Activated CD4-positive, alpha-beta T cell treated with anti-CD3 and anti-CD28 coated beads for 36 hours (primary cell): Measurements from ENCODE around the gene TMX1. TPM values are rescaled to one million over a fixed set of nuclear protein-coding genes. Genes with fewer than 3 reads are reported as not detected.
"Not testable (repeated sequence)": the region's sequence is repeated elsewhere in the genome, so short reads cannot be mapped to it uniquely, and the experiment has no call there.

Experiments used
- ATAC-seq: fragments of 200-7000 bp; cut with Tn5 transposase; one replicate; pipeline ENCODE4 v1.10.0; 2021; ENCODE audit warnings: mild to moderate bottlenecking, moderate library complexity
- CTCF ChIA-PET: fragments of 350-600 bp; sonication (Branson Sonifier 250); formaldehyde crosslinking; loops from one replicate; lab custom pipeline; 2021; ENCODE audit warnings: antibody characterized with exemption; lab: Charles Lee
- POLR2A ChIA-PET: fragments of 350-600 bp; sonication (Branson Sonifier 250); formaldehyde crosslinking; loops from one replicate; lab custom pipeline; 2021; ENCODE audit warnings: antibody characterized with exemption, inconsistent platforms; lab: Charles Lee
- DNase-seq: peaks from one replicate; pipeline ENCODE4 v3.0.0-alpha.2; 2020
- H3K27ac Mint-ChIP-seq: one replicate; pipeline ENCODE4 v1.8.0; 2021; ENCODE audit warnings: mixed read lengths
- H3K27me3 Mint-ChIP-seq: one replicate; pipeline ENCODE4 v1.8.0; 2021; ENCODE audit warnings: mixed read lengths
- H3K36me3 Mint-ChIP-seq: one replicate; pipeline ENCODE4 v1.8.0; 2021; ENCODE audit warnings: low read depth, mixed read lengths
- H3K4me1 Mint-ChIP-seq: one replicate; pipeline ENCODE4 v1.8.0; 2021; ENCODE audit warnings: mixed read lengths
- H3K4me3 Mint-ChIP-seq: one replicate; pipeline ENCODE4 v1.8.0; 2021; ENCODE audit warnings: mild to moderate bottlenecking, moderate library complexity, mixed read lengths
- H3K9me3 Mint-ChIP-seq: one replicate; pipeline ENCODE4 v1.8.0; 2021; ENCODE audit warnings: low read depth, mixed read lengths
- intact Hi-C, 2 experiments: fragments of 100-400 bp; cut with DNase I in 1 of 2; cut with micrococcal nuclease in 1 of 2; formaldehyde crosslinking; loops; one replicate each; pipeline versions ENCODE4 v1.14.2 to v1.15.1; 2022 to 2024; cut with DNase I, micrococcal nuclease
- total RNA-seq, 2 experiments: library from RNA; stranded (reverse); gene quantifications; one replicate each; pipeline ENCODE4 v1.2.3, GENCODE V29; 2021

TMX1 gene
- total RNA-seq, 2 experiments from 2014 or later: 38.8 to 55.9 TPM

- Mint-ChIP-seq H3K9me3 (no peaks in the 10 kb centered on the region), H3K4me3 (no peak overlapping the region), H3K36me3 (no peaks in the 10 kb centered on the region), H3K27me3 (no peaks in the 10 kb centered on the region), H3K27ac (no peak overlapping the region), H3K4me1 (no peaks in the 10 kb centered on the region)
- CTCF ChIA-PET: no interaction called here
- ATAC-seq (no peak), DNase-seq (no peak)
- POLR2A ChIA-PET: no interaction called here
- intact Hi-C loops: loop anchor here in 1 of 2 experiments (5.0 kb wide), 1 partner anchor 124 kb away; no protein-coding TSS in a partner anchor
These were observed 23.4 kb upstream of the TMX1 start for GRCh38 chr14:51216602-51217001.

- DNase-seq (no peak), ATAC-seq (no peak)
- Mint-ChIP-seq H3K27ac (no peak overlapping the region), H3K9me3 (no peaks in the 10 kb centered on the region), H3K27me3 (no peaks in the 10 kb centered on the region), H3K4me1 (no peaks in the 10 kb centered on the region), H3K4me3 (no peak overlapping the region), H3K36me3 (no peaks in the 10 kb centered on the region)
- intact Hi-C loops: loop anchor here (2.0 to 10.0 kb wide), 3 partner anchors 127 to 265 kb away; no protein-coding TSS in a partner anchor
- CTCF ChIA-PET: interaction anchor here (0.5 to 1.4 kb wide), 4 partner anchors 9 to 449 kb away, joined by 3 to 4 read pairs (median 4); no protein-coding TSS in a partner anchor
- POLR2A ChIA-PET: no interaction called here
These were observed 20.3 kb upstream of the TMX1 start for GRCh38 chr14:51219473-51220448.

- CTCF ChIA-PET, POLR2A ChIA-PET, H3K36me3 Mint-ChIP-seq, DNase-seq, H3K9me3 Mint-ChIP-seq, ATAC-seq, H3K4me1 Mint-ChIP-seq, H3K27ac Mint-ChIP-seq, H3K4me3 Mint-ChIP-seq, H3K27me3 Mint-ChIP-seq: not testable (repeated sequence)
- intact Hi-C loops: loop anchor here in 1 of 2 experiments (10.0 kb wide), 1 partner anchor 269 kb away; no protein-coding TSS in a partner anchor
These were observed 16.6 kb upstream of the TMX1 start for GRCh38 chr14:51223463-51223862.

DNA sequence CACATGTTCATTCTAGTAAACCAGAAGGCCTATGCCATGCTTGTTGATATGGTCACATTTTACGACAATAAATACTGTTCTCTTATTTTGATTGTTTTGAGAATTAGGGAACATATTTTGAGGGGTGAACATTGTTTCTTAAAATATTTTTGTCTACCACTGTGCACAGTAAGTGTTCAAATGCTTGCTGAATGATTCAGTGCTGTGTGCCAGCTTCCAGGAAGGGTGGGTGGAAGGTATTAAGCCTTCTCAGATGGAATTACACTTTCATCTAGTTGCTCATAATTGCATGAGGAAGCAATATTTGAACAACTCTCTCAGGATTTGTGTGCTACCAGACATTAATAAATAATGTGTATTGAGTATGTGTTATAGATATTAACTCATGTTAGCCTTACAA, 15.5 kb upstream of the TMX1 start:
- no peak overlapping the region for H3K4me3 Mint-ChIP-seq
- no peak for DNase-seq
- H3K4me1 Mint-ChIP-seq: no peaks in the 10 kb centered on the region
- intact Hi-C loops: loop anchor here in 1 of 2 experiments (10.0 kb wide), 1 partner anchor 270 kb away; no protein-coding TSS in a partner anchor
- H3K9me3 Mint-ChIP-seq: peaks cover 2% of the 10 kb centered on the region
- no peak overlapping the region for H3K27ac Mint-ChIP-seq
- ChIA-PET CTCF (no interaction called here), POLR2A (no interaction called here)
- no peak for ATAC-seq
- H3K36me3 Mint-ChIP-seq: no peaks in the 10 kb centered on the region
- H3K27me3 Mint-ChIP-seq: no peaks in the 10 kb centered on the region

DNA sequence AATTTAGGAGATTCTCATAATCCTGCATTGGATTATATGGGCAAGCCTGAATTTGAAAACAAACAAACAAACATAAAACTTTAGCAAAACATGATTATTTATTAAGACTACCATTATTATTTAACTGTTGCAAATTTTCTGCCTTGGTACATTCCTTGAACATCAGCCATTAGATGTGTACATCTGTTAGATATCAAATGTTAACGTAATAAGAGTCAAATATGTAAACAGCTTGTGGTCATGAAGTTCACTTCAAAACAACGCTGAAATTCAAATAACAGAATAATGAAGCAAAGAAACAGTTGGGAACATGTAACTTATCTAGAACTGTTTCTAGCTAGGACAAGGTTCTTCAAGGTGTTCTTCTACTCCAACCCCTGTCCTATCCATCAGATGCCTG, 14.3 kb upstream of the TMX1 start:
- H3K4me3 Mint-ChIP-seq: no peak overlapping the region
- H3K36me3 Mint-ChIP-seq: no peaks in the 10 kb centered on the region

GRCh38 chr14:51228391-51228790, 11.7 kb upstream of the TMX1 start:
- intact Hi-C loops: loop anchor here in 1 of 2 experiments (10.0 kb wide), 1 partner anchor 274 kb away; no protein-coding TSS in a partner anchor
- ChIA-PET POLR2A (no interaction called here), CTCF (no interaction called here)
- ATAC-seq (no peak), DNase-seq (no peak)
- H3K4me1 Mint-ChIP-seq: no peaks in the 10 kb centered on the region
- no peaks in the 10 kb centered on the region for H3K27me3 Mint-ChIP-seq
- no peaks in the 10 kb centered on the region for H3K36me3 Mint-ChIP-seq
- H3K4me3 Mint-ChIP-seq: no peak overlapping the region
- no peak overlapping the region for H3K27ac Mint-ChIP-seq
- peaks cover 2% of the 10 kb centered on the region for H3K9me3 Mint-ChIP-seq

More for the DNA sequence above, 14.3 kb upstream of the TMX1 start:
- Mint-ChIP-seq H3K4me1 (no peaks in the 10 kb centered on the region), H3K9me3 (peaks cover 2% of the 10 kb centered on the region), H3K27ac (no peak overlapping the region), H3K27me3 (no peaks in the 10 kb centered on the region)
- no peak for ATAC-seq
- POLR2A ChIA-PET: no interaction called here
- DNase-seq: no peak
- intact Hi-C loops: loop anchor here in 1 of 2 experiments (10.0 kb wide), 1 partner anchor 271 kb away; no protein-coding TSS in a partner anchor
- CTCF ChIA-PET: no interaction called here

GRCh38 chr14:51228890-51229289, 11.2 kb upstream of the TMX1 start:
- H3K27ac Mint-ChIP-seq: no peak overlapping the region
- ATAC-seq: no peak
- DNase-seq: no peak
- H3K27me3 Mint-ChIP-seq: no peaks in the 10 kb centered on the region
- intact Hi-C loops: loop anchor here in 1 of 2 experiments (10.0 kb wide), 1 partner anchor 274 kb away; no protein-coding TSS in a partner anchor
- H3K4me1 Mint-ChIP-seq: no peaks in the 10 kb centered on the region
- H3K4me3 Mint-ChIP-seq: no peak overlapping the region
- ChIA-PET POLR2A (no interaction called here), CTCF (interaction anchor here (0.7 kb wide), 1 partner anchor 338 kb away, joined by 3 read pairs; no protein-coding TSS in a partner anchor)
- H3K36me3 Mint-ChIP-seq: no peaks in the 10 kb centered on the region
- H3K9me3 Mint-ChIP-seq: peaks cover 2% of the 10 kb centered on the region

GRCh38 chr14:51236314-51236713, 3.7 kb upstream of the TMX1 start:
- H3K9me3 Mint-ChIP-seq: no peaks in the 10 kb centered on the region
- ChIA-PET POLR2A (interaction anchor here (0.6 kb wide), 1 partner anchor 35 kb away, joined by 3 read pairs; no protein-coding TSS in a partner anchor), CTCF (interaction anchor here (0.8 to 1.0 kb wide), 2 partner anchors 10 to 14 kb away, joined by 3 to 5 read pairs; no protein-coding TSS in a partner anchor)
- no peaks in the 10 kb centered on the region for H3K27me3 Mint-ChIP-seq
- peaks cover 9% of the 10 kb centered on the region for H3K4me1 Mint-ChIP-seq
- no peak overlapping the region for H3K4me3 Mint-ChIP-seq
- H3K36me3 Mint-ChIP-seq: peaks cover under 1% of the 10 kb centered on the region
- DNase-seq (peak; percentile 39), ATAC-seq (peak; percentile 17)
- no peak overlapping the region for H3K27ac Mint-ChIP-seq
- intact Hi-C loops: no loop called here

DNA sequence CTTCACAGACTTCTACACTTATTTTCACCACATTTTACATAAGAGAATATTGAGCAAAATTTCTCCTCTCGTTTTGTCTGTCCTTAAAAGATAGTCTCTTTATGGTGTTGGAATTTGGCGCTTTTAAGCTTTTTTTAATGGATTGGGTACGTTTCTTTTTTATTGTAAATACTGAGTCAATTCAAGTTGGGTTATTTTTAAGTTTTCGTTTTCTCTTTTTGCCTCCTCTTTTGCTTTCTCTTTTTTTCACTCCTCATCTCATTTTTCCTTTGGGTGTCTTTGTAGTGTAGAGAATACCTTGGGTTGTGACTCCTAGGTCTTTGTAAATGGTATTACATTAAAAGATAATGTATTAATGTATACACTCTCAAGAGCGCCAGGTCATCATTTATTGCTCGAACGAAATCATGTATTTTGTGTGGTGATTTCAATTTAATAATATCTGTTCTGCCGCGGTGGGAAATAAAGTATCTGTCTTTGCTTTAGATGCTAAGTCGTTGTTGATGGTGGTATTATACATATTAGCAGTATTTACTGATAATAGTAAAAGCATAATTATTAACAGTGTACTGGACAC, 845 bp downstream of the TMX1 start:
- ChIA-PET CTCF (no interaction called here), POLR2A (interaction anchor here (0.8 kb wide), 1 partner anchor 509 kb away, joined by 3 read pairs; no protein-coding TSS in a partner anchor)
- Mint-ChIP-seq H3K4me3 (no peak overlapping the region), H3K36me3 (peaks cover 17% of the 10 kb centered on the region), H3K27me3 (no peaks in the 10 kb centered on the region), H3K9me3 (no peaks in the 10 kb centered on the region), H3K4me1 (peaks cover 22% of the 10 kb centered on the region), H3K27ac (no peak overlapping the region)
- no peak for DNase-seq
- ATAC-seq: no peak
- intact Hi-C loops: loop anchor here (1.0 to 10.0 kb wide), 7 partner anchors 146 to 1311 kb away; partner anchors contain the start of genes FRMD6 (in 2 of the 2), TRIM9 (in 2 of the 2), GPR137C (in 1 of the 2) and NIN (in 1 of the 2)

DNA sequence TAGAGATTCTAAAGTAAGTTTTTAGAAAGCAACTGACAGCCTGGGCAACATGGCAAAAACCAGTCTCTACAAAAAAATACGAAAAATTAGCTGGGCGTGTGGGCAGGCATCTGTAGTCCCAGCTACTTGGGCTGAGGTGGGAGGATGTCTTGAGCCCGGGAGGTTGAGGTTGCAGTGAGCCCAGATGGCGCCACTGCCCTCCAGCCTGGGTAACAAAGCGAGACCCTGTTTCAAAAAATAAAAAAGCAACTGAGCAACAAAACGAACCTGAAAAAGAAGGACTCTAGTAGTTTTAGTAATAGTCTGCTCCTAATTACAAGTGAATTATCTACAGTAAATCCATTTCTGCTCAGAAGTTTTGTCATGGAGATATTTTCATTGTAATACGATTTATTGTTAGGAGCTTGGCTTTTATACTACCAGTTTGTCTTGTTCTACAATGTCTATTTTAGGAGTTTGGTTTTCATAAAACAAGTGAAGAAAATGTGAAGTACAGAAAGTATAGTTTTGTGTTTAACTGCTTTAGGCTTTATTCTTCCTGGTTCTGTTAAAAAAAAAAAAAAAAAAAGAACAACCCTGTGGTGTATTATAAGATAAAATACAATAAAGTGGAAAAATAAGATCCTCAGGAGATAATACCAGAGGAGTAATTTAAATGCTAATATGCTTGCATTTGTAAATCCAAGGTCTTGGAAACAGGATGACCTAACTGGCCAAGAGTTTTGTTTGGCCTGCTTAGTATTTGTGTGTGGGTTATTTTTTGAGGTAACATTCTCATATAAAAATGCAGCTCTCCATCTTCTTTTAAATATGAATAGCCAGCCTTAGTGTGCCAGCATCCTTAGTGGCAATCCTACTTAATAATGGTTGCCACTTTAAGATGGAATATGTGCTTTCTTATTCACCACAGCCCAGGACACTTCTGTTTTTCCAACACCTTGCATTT, 2.8 kb downstream of the TMX1 start:
- intact Hi-C loops: loop anchor here (5.0 to 10.0 kb wide), 3 partner anchors 412 to 1309 kb away; partner anchors contain the start of genes FRMD6 (in 1 of the 2), GPR137C (in 1 of the 2) and TXNDC16 (in 1 of the 2)
- no peaks in the 10 kb centered on the region for H3K27me3 Mint-ChIP-seq
- no peak overlapping the region for H3K27ac Mint-ChIP-seq
- H3K4me3 Mint-ChIP-seq: no peak overlapping the region
- ChIA-PET CTCF (interaction anchor here (0.5 to 1.4 kb wide), 3 partner anchors 19 to 648 kb away, joined by 3 to 5 read pairs (median 4); no protein-coding TSS in a partner anchor), POLR2A (no interaction called here)
- DNase-seq: peak; percentile 9
- ATAC-seq: no peak
- H3K36me3 Mint-ChIP-seq: peaks cover 26% of the 10 kb centered on the region
- H3K4me1 Mint-ChIP-seq: peaks cover 21% of the 10 kb centered on the region
- H3K9me3 Mint-ChIP-seq: no peaks in the 10 kb centered on the region
